ENCODE data around the gene ABI3BP. TPM values are rescaled to one million over a fixed set of nuclear protein-coding genes. Genes with fewer than 3 reads are reported as not detected.
A peak's percentile ranks its signal among the peaks of the same experiment; 100 is the strongest.

The ABI3BP gene
- total RNA-seq, 2 donors from 2014 or later, result 0.12 to 0.32 TPM

DNA sequence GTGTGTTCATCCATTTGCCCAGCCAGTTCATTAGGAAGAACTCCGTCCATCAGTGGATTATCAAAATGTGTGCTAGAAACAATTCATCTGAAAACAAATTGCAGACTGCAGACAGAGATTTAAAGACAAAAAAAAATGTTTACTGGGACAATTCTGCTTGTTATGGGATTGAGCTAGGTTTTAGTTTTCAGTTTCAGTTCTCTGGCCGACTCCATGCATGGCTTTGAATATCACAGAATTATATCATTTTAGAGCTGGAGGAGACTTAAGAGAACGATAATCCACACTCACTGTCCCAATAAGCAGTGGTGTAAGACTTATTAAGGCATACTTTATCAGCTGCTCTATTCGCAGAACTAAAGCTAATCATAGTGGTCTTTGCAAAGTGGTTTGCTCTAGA is 232.8 kb downstream of the ABI3BP start:
- no peaks in the 10 kb centered on the region for H3K36me3 Mint-ChIP-seq
- H3K9me3 Mint-ChIP-seq, result no peaks in the 10 kb centered on the region
- DNase-seq (ENCODE audit: low spot score in 2 of 2) (no peak), ATAC-seq (no peak)
- no peak overlapping the region for H3K27ac Mint-ChIP-seq

DNA sequence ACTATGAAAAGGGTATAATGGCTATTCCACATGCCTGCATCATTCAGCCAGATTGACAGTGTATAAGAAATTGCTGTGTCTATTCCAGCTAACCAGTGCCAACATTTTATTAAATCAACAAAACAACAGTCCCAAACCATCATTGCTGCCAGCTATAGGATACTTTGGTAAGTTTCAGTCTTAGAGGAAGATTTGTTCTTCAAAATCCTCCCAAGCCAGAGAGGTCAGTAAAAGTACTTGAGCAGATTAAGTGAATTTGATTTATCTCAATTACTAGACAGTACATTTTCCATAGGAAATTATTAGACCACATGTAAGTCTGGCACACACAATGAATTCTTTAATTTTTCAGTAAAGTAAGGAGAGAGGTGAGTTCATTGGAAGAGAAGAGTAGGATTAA is 233.3 kb downstream of the ABI3BP start:
- DNase-seq (ENCODE audit: low spot score in 2 of 2) (no peak), ATAC-seq (no peak)
- peaks cover 0 to 4% of the 10 kb centered on the region in 2 donors for H3K36me3 Mint-ChIP-seq
- no peak overlapping the region for H3K27ac Mint-ChIP-seq
- H3K9me3 Mint-ChIP-seq, result no peaks in the 10 kb centered on the region

- Mint-ChIP-seq H3K36me3 (peaks cover 0 to 8% of the 10 kb centered on the region in 2 donors), H3K27ac (no peak overlapping the region), H3K9me3 (no peaks in the 10 kb centered on the region)
- no peak for DNase-seq (ENCODE audit: low spot score in 2 of 2)
- ATAC-seq, result no peak
Measured at GRCh38 chr3:100759159-100759558, 234.1 kb downstream of the ABI3BP start.

DNA sequence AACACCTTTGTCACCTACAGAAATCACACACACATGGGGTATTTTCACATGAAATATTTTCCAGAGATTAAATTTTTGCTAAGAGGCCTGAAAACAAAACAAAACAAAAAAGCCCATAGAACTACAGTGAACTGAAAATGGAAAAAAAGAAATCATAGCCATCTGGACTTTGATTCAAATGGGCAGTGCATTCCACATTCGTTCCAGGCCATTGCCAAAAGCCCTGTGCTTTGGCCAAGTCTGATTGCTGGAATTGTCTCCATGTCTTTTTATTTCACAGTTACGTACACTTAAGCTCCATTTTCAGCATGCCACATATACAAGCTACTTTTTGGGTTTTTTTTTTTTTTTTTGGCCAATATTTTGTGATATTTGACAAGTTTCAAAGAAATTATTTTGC is 236.8 kb downstream of the ABI3BP start:
- H3K27ac Mint-ChIP-seq, result no peak overlapping the region
- peaks cover 0 to 20% of the 10 kb centered on the region in 2 donors for H3K36me3 Mint-ChIP-seq
- DNase-seq (ENCODE audit: low spot score in 2 of 2) (no peak), ATAC-seq (no peak)
- H3K9me3 Mint-ChIP-seq, result no peaks in the 10 kb centered on the region

GRCh38 chr3:100754563-100755334 is 238.5 kb downstream of the ABI3BP start:
- no peak overlapping the region for H3K27ac Mint-ChIP-seq
- ATAC-seq (no peak), DNase-seq (ENCODE audit: low spot score in 2 of 2) (no peak)
- H3K36me3 Mint-ChIP-seq, result peaks cover 0 to 20% of the 10 kb centered on the region in 2 donors
- no peaks in the 10 kb centered on the region for H3K9me3 Mint-ChIP-seq

DNA sequence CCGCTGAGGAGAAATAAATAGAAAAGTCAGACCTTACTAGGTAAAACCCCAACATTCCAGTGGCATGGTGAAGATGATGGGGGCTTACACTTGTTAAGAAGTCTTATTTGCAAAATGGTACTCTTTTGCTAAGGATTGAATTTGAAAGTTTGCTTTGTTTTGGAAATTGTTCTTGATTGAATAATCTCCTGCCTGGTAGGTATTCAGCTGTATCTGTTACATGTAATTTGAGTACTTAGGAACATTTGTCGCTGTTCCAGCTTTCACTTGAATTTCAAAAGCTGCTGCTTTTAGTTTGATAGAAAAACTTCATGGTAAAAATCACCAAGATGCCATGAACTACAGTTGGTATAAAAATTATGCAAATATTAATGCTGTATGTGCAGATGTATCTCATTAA is 239.4 kb downstream of the ABI3BP start:
- Mint-ChIP-seq H3K9me3 (no peaks in the 10 kb centered on the region), H3K27ac (no peak overlapping the region), H3K36me3 (peaks cover 2 to 23% of the 10 kb centered on the region in 2 donors)
- no peak for ATAC-seq
- no peak for DNase-seq (ENCODE audit: low spot score in 2 of 2)

GRCh38 chr3:100748967-100749366 is 244.3 kb downstream of the ABI3BP start:
- H3K9me3 Mint-ChIP-seq, result no peaks in the 10 kb centered on the region
- H3K36me3 Mint-ChIP-seq, result peaks cover 4 to 32% of the 10 kb centered on the region in 2 donors
- ATAC-seq (no peak), DNase-seq (ENCODE audit: low spot score in 2 of 2) (no peak)
- H3K27ac Mint-ChIP-seq, result no peak overlapping the region

- no peak for DNase-seq (ENCODE audit: low spot score in 2 of 2)
- H3K9me3 Mint-ChIP-seq, result no peaks in the 10 kb centered on the region
- ATAC-seq, result no peak
- peaks cover 4 to 29% of the 10 kb centered on the region in 2 donors for H3K36me3 Mint-ChIP-seq
- H3K27ac Mint-ChIP-seq, result no peak overlapping the region
Measured at GRCh38 chr3:100748220-100748619, 245.0 kb downstream of the ABI3BP start.

- DNase-seq (ENCODE audit: low spot score in 2 of 2) (no peak), ATAC-seq (no peak)
- no peaks in the 10 kb centered on the region for H3K9me3 Mint-ChIP-seq
- H3K27ac Mint-ChIP-seq, result no peak overlapping the region
- peaks cover 4 to 23% of the 10 kb centered on the region in 2 donors for H3K36me3 Mint-ChIP-seq
Measured at GRCh38 chr3:100746092-100746491, 247.1 kb downstream of the ABI3BP start.

DNA sequence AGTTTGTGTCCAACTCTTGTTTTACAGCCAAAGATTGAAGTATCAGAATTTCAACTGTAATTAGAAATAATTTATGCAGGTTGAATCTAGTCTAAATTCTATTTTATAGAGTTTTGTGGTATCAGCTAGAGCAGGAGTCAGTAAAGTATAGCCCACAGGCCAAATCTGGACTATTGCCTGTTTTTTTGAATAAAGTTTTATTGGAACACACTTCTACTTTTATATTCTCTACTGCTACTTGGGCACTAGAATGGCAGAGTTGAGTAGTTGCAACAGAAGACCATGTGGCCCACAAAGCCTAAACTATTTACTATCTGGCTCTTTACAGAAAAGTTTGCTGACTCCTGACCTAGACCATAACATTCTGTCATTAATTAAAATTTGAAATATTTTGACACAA is 247.6 kb downstream of the ABI3BP start:
- ATAC-seq (no peak), DNase-seq (ENCODE audit: low spot score in 2 of 2) (no peak)
- Mint-ChIP-seq H3K9me3 (no peaks in the 10 kb centered on the region), H3K36me3 (peaks cover 4 to 23% of the 10 kb centered on the region in 2 donors), H3K27ac (no peak overlapping the region)

- DNase-seq (ENCODE audit: low spot score in 2 of 2) (no peak), ATAC-seq (no peak)
- Mint-ChIP-seq H3K9me3 (no peaks in the 10 kb centered on the region), H3K27ac (no peak overlapping the region), H3K36me3 (peaks cover 4 to 23% of the 10 kb centered on the region in 2 donors)
Measured at GRCh38 chr3:100744671-100745070, 248.6 kb downstream of the ABI3BP start.

DNA sequence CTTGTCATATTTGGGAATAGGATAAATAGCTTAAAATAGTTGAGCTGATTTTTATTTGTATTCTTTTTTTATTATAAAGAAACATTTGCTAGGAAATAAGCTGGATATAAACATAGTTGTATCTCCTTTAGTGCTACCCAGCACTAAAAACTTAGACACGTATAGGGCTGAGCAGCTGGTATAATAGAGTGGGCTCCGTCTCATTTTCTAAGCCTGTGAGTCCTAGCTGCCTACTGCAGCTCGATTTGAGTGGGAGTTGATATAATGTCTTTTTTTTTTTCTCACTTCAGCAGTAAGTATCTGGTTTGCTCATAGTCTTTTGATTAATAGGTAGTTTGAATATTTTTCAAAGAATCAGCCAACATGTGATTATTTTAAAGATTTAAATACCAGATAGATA is 249.7 kb downstream of the ABI3BP start:
- ATAC-seq (no peak), DNase-seq (ENCODE audit: low spot score in 2 of 2) (no peak)
- Mint-ChIP-seq H3K36me3 (peaks cover 0 to 16% of the 10 kb centered on the region in 2 donors), H3K9me3 (no peaks in the 10 kb centered on the region), H3K27ac (no peak overlapping the region)

GRCh38 chr3:100740207-100740606 is 253.0 kb downstream of the ABI3BP start:
- no peaks in the 10 kb centered on the region for H3K9me3 Mint-ChIP-seq
- DNase-seq (ENCODE audit: low spot score in 2 of 2) (no peak), ATAC-seq (peak; percentile 88 to 98)
- H3K27ac Mint-ChIP-seq, result no peak overlapping the region
- peaks cover 0 to 19% of the 10 kb centered on the region in 2 donors for H3K36me3 Mint-ChIP-seq

DNA sequence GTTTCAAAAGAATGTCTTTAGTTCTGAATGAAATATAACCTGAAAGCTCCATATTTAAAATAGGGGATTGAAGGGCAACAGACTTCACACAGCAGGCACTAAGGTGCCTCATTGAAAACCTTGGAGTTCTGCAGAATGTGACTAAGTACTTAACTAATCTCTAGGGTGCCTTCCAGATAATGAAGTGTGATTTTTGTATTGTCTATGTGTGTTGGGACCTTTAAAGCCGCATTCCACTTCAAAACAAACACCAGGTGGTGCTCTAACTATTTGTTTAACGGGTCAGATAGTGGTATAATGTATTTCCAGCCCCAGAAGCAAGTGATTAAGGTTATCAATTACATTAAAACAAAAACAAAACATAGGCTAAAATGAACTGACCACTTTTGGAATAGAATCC is 255.9 kb downstream of the ABI3BP start:
- Mint-ChIP-seq H3K36me3 (peaks cover 0 to 25% of the 10 kb centered on the region in 2 donors), H3K27ac (no peak overlapping the region), H3K9me3 (no peaks in the 10 kb centered on the region)
- no peak for DNase-seq (ENCODE audit: low spot score in 2 of 2)
- ATAC-seq, result no peak

DNA sequence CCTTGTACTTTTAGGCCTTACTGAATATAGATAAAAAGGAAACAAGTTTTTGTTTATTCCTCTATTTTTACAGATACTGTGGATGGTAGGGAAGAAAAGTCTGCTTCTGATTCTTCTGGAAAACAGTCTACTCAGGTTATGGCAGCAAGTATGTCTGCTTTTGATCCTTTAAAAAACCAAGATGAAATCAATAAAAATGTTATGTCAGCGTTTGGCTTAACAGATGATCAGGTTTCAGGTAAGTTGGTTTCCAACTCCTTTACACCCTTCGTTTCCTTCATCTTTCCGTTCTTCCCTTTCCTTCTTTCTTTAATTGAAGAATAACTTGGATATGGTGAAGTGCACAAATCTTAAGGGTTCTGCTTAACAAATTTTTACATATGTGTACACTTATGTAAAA is 260.8 kb downstream of the ABI3BP start:
- Mint-ChIP-seq H3K27ac (no peak overlapping the region), H3K9me3 (no peaks in the 10 kb centered on the region), H3K36me3 (peaks cover 0 to 27% of the 10 kb centered on the region in 2 donors)
- ATAC-seq (no peak), DNase-seq (ENCODE audit: low spot score in 2 of 2) (no peak)

GRCh38 chr3:100730524-100730923 is 262.7 kb downstream of the ABI3BP start:
- Mint-ChIP-seq H3K27ac (no peak overlapping the region), H3K36me3 (peaks cover 0 to 13% of the 10 kb centered on the region in 2 donors), H3K9me3 (no peaks in the 10 kb centered on the region)
- ATAC-seq (no peak), DNase-seq (ENCODE audit: low spot score in 2 of 2) (no peak)

DNA sequence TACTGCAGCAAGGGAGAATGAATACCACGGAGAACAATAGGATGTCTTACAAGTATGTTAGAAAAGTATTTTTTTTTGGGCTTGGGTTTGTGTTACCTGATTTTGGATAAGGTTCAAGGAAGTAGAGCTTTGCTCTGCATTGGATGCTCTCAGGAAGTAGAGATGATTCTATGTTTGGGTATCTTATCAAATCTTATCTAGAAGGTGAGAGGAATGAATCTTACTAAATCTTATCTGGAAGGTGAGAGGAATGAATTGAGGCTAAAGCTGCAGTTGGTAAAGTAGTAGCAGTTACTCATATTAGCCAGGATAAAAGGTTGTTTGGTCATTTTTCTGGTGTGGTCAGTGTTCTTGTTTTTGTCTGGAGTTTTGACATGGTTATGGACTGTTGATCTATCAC is 266.5 kb downstream of the ABI3BP start:
- peaks cover 0 to 15% of the 10 kb centered on the region in 2 donors for H3K36me3 Mint-ChIP-seq
- DNase-seq (ENCODE audit: low spot score in 2 of 2) (no peak), ATAC-seq (no peak)
- peak overlapping the region in 1 of 2 donors; percentile 73 for H3K27ac Mint-ChIP-seq
- H3K9me3 Mint-ChIP-seq, result no peaks in the 10 kb centered on the region

- DNase-seq (ENCODE audit: low spot score in 2 of 2) (no peak), ATAC-seq (no peak)
- Mint-ChIP-seq H3K27ac (peak overlapping the region in 1 of 2 donors; percentile 79), H3K9me3 (no peaks in the 10 kb centered on the region), H3K36me3 (peaks cover 0 to 19% of the 10 kb centered on the region in 2 donors)
Measured at GRCh38 chr3:100725935-100726513, 267.2 kb downstream of the ABI3BP start.
